ENCODE data around the gene SERPINI1. TPM values are rescaled to one million over a fixed set of nuclear protein-coding genes. Genes with fewer than 3 reads are reported as not detected.

SERPINI1 gene
- total and polyA plus RNA-seq, 9 of the 15 experiments (the other 6 are each of a cell fraction or from before 2014, with no cell fraction given): 1.6 to 9.9 (median 3.5) TPM

DNA sequence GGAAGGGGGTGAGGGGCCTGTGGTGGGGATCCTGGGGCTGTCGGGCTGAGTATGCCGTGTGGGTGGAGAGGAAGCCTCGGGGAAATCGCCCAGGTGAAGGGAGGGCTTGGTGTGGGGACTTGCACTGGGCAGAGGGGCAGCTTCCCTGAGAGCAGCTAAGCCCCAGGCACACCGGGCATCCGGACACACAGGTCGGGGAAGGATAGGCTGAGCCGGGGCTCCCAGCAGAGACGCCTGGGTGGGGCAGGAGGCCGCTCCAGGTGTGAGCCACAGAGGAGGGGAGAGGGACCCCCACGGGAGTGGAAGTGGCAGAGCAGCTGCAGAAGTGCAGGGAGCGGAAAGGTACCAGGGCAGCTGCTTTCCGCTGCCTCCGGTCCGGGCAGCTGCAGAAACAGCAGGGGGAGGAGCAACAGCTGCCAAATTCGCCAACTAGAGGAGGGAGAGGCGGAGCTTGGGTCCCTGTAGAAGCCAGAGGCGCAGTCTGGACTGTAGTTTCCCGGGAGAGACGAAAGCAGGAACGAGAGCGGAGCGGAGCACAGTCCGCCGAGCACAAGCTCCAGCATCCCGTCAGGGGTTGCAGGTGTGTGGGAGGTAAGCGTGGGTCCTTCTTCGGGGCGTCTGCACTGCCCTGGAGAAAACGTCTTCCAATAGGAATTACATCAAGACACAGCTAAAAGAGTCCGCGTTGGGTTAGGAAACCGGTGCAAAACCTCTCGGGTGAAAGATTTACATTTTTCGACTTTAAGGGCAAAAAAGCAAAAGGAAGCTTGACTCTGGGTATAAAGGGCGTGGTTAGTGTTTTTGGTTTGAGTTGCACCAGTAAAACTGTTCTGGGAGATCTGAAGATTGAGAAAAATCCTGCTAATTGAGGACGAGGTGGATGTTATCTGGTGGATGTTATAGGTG lies at the start of gene SERPINI1 (continued):
- TF ChIP-seq, protein P1, sequence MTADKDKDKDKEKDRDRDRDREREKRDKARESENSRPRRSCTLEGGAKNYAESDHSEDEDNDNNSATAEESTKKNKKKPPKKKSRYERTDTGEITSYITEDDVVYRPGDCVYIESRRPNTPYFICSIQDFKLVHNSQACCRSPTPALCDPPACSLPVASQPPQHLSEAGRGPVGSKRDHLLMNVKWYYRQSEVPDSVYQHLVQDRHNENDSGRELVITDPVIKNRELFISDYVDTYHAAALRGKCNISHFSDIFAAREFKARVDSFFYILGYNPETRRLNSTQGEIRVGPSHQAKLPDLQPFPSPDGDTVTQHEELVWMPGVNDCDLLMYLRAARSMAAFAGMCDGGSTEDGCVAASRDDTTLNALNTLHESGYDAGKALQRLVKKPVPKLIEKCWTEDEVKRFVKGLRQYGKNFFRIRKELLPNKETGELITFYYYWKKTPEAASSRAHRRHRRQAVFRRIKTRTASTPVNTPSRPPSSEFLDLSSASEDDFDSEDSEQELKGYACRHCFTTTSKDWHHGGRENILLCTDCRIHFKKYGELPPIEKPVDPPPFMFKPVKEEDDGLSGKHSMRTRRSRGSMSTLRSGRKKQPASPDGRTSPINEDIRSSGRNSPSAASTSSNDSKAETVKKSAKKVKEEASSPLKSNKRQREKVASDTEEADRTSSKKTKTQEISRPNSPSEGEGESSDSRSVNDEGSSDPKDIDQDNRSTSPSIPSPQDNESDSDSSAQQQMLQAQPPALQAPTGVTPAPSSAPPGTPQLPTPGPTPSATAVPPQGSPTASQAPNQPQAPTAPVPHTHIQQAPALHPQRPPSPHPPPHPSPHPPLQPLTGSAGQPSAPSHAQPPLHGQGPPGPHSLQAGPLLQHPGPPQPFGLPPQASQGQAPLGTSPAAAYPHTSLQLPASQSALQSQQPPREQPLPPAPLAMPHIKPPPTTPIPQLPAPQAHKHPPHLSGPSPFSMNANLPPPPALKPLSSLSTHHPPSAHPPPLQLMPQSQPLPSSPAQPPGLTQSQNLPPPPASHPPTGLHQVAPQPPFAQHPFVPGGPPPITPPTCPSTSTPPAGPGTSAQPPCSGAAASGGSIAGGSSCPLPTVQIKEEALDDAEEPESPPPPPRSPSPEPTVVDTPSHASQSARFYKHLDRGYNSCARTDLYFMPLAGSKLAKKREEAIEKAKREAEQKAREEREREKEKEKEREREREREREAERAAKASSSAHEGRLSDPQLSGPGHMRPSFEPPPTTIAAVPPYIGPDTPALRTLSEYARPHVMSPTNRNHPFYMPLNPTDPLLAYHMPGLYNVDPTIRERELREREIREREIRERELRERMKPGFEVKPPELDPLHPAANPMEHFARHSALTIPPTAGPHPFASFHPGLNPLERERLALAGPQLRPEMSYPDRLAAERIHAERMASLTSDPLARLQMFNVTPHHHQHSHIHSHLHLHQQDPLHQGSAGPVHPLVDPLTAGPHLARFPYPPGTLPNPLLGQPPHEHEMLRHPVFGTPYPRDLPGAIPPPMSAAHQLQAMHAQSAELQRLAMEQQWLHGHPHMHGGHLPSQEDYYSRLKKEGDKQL (CRISPR knock-in tag; IDR thresholded peaks at IDR 0.05; ENCODE audit: borderline replicate concordance): no peak
- TF ChIP-seq DEAF1 (CRISPR knock-in tag; IDR thresholded peaks at IDR 0.05): no peak
- TF ChIP-seq EZH2 (IDR thresholded peaks at IDR 0.05; ENCODE audit: borderline replicate concordance, low read depth, low read length): no peak
- TF ChIP-seq ZNF75A (CRISPR knock-in tag; IDR thresholded peaks at IDR 0.05): no peak
- peak; percentile 75 for TF ChIP-seq TFAP4 (CRISPR knock-in tag; IDR thresholded peaks at IDR 0.05; ENCODE audit: borderline replicate concordance)
- no peak for TF ChIP-seq STAT5A (IDR thresholded peaks at IDR 0.05; ENCODE audit: borderline replicate concordance, low read length)
- TF ChIP-seq CBX5 (IDR thresholded peaks at IDR 0.05; ENCODE audit: borderline replicate concordance, low read depth): no peak
- TF ChIP-seq BHLHE40 (IDR thresholded peaks at IDR 0.05; ENCODE audit: low read length): no peak
- TF ChIP-seq POLR2H (tag; IDR thresholded peaks at IDR 0.05; ENCODE audit: low read depth): no peak
- peak; percentile 49; the same call in 1 of the 2 replicates for TF ChIP-seq ZEB2 (IDR thresholded peaks at IDR 0.05)
- no peak for TF ChIP-seq ARID3B (CRISPR knock-in tag; IDR thresholded peaks at IDR 0.05; ENCODE audit: borderline replicate concordance)
- TF ChIP-seq SP2 (IDR thresholded peaks at IDR 0.05; ENCODE audit: extremely low read depth, low read depth, low read length, poor library complexity, severe bottlenecking): no peak
- TF ChIP-seq GTF2A2 (tag; IDR thresholded peaks at IDR 0.05): no peak
- TF ChIP-seq PPARD (CRISPR knock-in tag; IDR thresholded peaks at IDR 0.05): no peak
- TF ChIP-seq FOXK2 (conservative IDR thresholded peaks at IDR 0.05 in 1 of 2, IDR thresholded peaks at IDR 0.05 in 1 of 2; ENCODE audit: low read depth in 2 of 2): no peak; a peak in 1 of 4 replicates
- no peak for TF ChIP-seq WHSC1 (IDR thresholded peaks at IDR 0.05; ENCODE audit: low read length)
- TF ChIP-seq TCF7 (IDR thresholded peaks at IDR 0.05; ENCODE audit: borderline replicate concordance): no peak
- TF ChIP-seq ZC3H11A (IDR thresholded peaks at IDR 0.05; ENCODE audit: low read depth, low read length): no peak

Data from K562 (cell line).